Measurements from ENCODE around the gene SSR1. TPM values are rescaled to one million over a fixed set of nuclear protein-coding genes. Genes with fewer than 3 reads are reported as not detected.

SSR1 gene
- total and polyA plus RNA-seq, 2 experiments from 2014 or later: 65.3 to 70.2 TPM

- Mint-ChIP-seq H3K4me3 (no peak overlapping the region), H3K27ac (no peak overlapping the region), H3K27me3 (ENCODE audit: insufficient read depth, low read depth, poor library complexity) (no peaks in the 10 kb centered on the region), H3K4me1 (no peaks in the 10 kb centered on the region), H3K36me3 (ENCODE audit: low read depth) (peaks cover 63% of the 10 kb centered on the region), H3K9me3 (no peaks in the 10 kb centered on the region)
- Histone ChIP-seq H2AFZ (no peak overlapping the region), H3F3A (replicated peaks; ENCODE audit: low read depth) (no peaks in the 10 kb centered on the region), H3K36me3 (ENCODE audit: insufficient read depth) (peaks cover 31% of the 10 kb centered on the region), H3K27me3 (ENCODE audit: insufficient read depth) (no peaks in the 10 kb centered on the region), H3K27ac (ENCODE audit: low read depth) (no peak overlapping the region), H3K9me2 (ENCODE audit: insufficient read depth) (no peaks in the 10 kb centered on the region), H3K79me2 (replicated peaks; ENCODE audit: insufficient read depth) (no peaks in the 10 kb centered on the region), H3K4me2 (no peak overlapping the region), H4K20me1 (replicated peaks; ENCODE audit: insufficient read depth) (peaks cover 1% of the 10 kb centered on the region; the same call in 1 of the 2 replicates), H3K4me3 (no peak overlapping the region), H3K4me1 (ENCODE audit: insufficient read depth) (no peaks in the 10 kb centered on the region)
- no peak for ATAC-seq
- TF ChIP-seq EZH2 (IDR thresholded peaks at IDR 0.05; ENCODE audit: low read depth, unreplicated experiment): no peak
- TF ChIP-seq EZH2phosphoT487 (IDR thresholded peaks at IDR 0.05; ENCODE audit: unreplicated experiment): no peak
- no peak for TF ChIP-seq STAT1 (IDR thresholded peaks at IDR 0.05; ENCODE audit: unreplicated experiment)
- TF ChIP-seq REST (IDR thresholded peaks at IDR 0.05; ENCODE audit: unreplicated experiment): no peak
- no peak for TF ChIP-seq ZNF114 (CRISPR knock-in tag; IDR thresholded peaks at IDR 0.05)
- TF ChIP-seq POLR2AphosphoS5 (IDR thresholded peaks at IDR 0.05; ENCODE audit: low read depth): no peak
- no peak for TF ChIP-seq CTCF (conservative IDR thresholded peaks at IDR 0.05; ENCODE audit: low read depth in 2 of 2)
- TF ChIP-seq, protein P1, sequence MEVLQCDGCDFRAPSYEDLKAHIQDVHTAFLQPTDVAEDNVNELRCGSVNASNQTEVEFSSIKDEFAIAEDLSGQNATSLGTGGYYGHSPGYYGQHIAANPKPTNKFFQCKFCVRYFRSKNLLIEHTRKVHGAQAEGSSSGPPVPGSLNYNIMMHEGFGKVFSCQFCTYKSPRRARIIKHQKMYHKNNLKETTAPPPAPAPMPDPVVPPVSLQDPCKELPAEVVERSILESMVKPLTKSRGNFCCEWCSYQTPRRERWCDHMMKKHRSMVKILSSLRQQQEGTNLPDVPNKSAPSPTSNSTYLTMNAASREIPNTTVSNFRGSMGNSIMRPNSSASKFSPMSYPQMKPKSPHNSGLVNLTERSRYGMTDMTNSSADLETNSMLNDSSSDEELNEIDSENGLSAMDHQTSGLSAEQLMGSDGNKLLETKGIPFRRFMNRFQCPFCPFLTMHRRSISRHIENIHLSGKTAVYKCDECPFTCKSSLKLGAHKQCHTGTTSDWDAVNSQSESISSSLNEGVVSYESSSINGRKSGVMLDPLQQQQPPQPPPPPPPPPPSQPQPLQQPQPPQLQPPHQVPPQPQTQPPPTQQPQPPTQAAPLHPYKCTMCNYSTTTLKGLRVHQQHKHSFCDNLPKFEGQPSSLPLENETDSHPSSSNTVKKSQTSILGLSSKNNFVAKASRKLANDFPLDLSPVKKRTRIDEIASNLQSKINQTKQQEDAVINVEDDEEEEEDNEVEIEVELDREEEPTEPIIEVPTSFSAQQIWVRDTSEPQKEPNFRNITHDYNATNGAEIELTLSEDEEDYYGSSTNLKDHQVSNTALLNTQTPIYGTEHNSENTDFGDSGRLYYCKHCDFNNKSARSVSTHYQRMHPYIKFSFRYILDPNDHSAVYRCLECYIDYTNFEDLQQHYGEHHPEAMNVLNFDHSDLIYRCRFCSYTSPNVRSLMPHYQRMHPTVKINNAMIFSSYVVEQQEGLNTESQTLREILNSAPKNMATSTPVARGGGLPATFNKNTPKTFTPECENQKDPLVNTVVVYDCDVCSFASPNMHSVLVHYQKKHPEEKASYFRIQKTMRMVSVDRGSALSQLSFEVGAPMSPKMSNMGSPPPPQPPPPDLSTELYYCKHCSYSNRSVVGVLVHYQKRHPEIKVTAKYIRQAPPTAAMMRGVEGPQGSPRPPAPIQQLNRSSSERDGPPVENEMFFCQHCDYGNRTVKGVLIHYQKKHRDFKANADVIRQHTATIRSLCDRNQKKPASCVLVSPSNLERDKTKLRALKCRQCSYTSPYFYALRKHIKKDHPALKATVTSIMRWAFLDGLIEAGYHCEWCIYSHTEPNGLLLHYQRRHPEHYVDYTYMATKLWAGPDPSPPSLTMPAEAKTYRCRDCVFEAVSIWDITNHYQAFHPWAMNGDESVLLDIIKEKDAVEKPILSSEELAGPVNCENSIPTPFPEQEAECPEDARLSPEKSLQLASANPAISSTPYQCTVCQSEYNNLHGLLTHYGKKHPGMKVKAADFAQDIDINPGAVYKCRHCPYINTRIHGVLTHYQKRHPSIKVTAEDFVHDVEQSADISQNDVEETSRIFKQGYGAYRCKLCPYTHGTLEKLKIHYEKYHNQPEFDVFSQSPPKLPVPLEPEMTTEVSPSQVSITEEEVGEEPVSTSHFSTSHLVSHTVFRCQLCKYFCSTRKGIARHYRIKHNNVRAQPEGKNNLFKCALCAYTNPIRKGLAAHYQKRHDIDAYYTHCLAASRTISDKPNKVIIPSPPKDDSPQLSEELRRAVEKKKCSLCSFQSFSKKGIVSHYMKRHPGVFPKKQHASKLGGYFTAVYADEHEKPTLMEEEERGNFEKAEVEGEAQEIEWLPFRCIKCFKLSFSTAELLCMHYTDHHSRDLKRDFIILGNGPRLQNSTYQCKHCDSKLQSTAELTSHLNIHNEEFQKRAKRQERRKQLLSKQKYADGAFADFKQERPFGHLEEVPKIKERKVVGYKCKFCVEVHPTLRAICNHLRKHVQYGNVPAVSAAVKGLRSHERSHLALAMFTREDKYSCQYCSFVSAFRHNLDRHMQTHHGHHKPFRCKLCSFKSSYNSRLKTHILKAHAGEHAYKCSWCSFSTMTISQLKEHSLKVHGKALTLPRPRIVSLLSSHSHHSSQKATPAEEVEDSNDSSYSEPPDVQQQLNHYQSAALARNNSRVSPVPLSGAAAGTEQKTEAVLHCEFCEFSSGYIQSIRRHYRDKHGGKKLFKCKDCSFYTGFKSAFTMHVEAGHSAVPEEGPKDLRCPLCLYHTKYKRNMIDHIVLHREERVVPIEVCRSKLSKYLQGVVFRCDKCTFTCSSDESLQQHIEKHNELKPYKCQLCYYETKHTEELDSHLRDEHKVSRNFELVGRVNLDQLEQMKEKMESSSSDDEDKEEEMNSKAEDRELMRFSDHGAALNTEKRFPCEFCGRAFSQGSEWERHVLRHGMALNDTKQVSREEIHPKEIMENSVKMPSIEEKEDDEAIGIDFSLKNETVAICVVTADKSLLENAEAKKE (CRISPR knock-in tag; IDR thresholded peaks at IDR 0.05): no peak
- no peak for TF ChIP-seq ZNF331 (CRISPR knock-in tag; IDR thresholded peaks at IDR 0.05; ENCODE audit: low read depth)
- TF ChIP-seq, protein P2, sequence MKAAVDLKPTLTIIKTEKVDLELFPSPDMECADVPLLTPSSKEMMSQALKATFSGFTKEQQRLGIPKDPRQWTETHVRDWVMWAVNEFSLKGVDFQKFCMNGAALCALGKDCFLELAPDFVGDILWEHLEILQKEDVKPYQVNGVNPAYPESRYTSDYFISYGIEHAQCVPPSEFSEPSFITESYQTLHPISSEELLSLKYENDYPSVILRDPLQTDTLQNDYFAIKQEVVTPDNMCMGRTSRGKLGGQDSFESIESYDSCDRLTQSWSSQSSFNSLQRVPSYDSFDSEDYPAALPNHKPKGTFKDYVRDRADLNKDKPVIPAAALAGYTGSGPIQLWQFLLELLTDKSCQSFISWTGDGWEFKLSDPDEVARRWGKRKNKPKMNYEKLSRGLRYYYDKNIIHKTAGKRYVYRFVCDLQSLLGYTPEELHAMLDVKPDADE (IDR thresholded peaks at IDR 0.05): no peak
- no peak for TF ChIP-seq CREB1 (CRISPR knock-in tag; IDR thresholded peaks at IDR 0.05; ENCODE audit: low read depth)
- no peak for TF ChIP-seq NANOG (IDR thresholded peaks at IDR 0.05; ENCODE audit: borderline replicate concordance)
- TF ChIP-seq JUNB (IDR thresholded peaks at IDR 0.05; ENCODE audit: unreplicated experiment): no peak
- DNase-seq (ENCODE audit: low spot score): no peak
These were observed 22.9 kb downstream of the SSR1 start for GRCh38 chr6:7290079-7290478.
